Right lobe of liver (tissue), 6 donors: Measurements from ENCODE around the gene PLVAP. TPM values are rescaled to one million over a fixed set of nuclear protein-coding genes. Genes with fewer than 3 reads are reported as not detected.
A peak's percentile ranks its signal among the peaks of the same experiment; 100 is the strongest.

Source experiments
- ATAC-seq, 4 donors: fragments of 200-7000 bp; cut with Tn5 transposase; one replicate each; pipeline ENCODE4 v1.9.1; 2020; ENCODE audit warnings: mild to moderate bottlenecking in 4 of 4, moderate library complexity in 4 of 4
- DNase-seq, 3 donors: peaks; one replicate each; pipeline ENCODE4 v3.0.0-alpha.2; 2020
- H3K27ac ChIP-seq, 3 donors: fragments of 200-600 bp; one replicate each; pipeline ENCODE4 v1.8.0; 2022
- H3K27me3 ChIP-seq, 2 donors: fragments of 200-600 bp; one replicate each; pipeline ENCODE4 v1.8.0; 2022
- H3K36me3 ChIP-seq, 4 donors: fragments of 200-600 bp; sonication (generic) in 1 of 4; one replicate each; pipeline versions ENCODE4 v1.5.1 to v1.8.0; 2017 to 2022; ENCODE audit warnings: control low read depth in 1 of 4
- H3K4me1 ChIP-seq, 4 donors: fragments of 200-600 bp; sonication (generic) in 1 of 4; one replicate each; pipeline versions ENCODE4 v1.5.1 to v1.8.0; 2017 to 2022; ENCODE audit warnings: control low read depth in 1 of 4
- H3K4me3 ChIP-seq, 3 donors: fragments of 200-600 bp; one replicate each; pipeline ENCODE4 v1.8.0; 2022
- H3K9me3 ChIP-seq, 4 donors: fragments of 200-600 bp; sonication (generic) in 1 of 4; one replicate each; pipeline versions ENCODE4 v1.5.1 to v1.8.0; 2017 to 2022; ENCODE audit warnings: control low read depth in 1 of 4
- CTCF ChIP-seq, 4 donors: fragments of 200-600 bp in 3 of 4; fragments of 450-650 bp in 1 of 4; IDR thresholded peaks; one replicate each; pipeline versions ENCODE4 v1.5.1 to v1.8.0; 2016 to 2022; ENCODE audit warnings: antibody characterized with exemption in 4 of 4, mild to moderate bottlenecking in 2 of 4
- POLR2A ChIP-seq: fragments of 450-650 bp; IDR thresholded peaks from one replicate; pipeline ENCODE4 v1.6.1; 2017; ENCODE audit warnings: antibody characterized with exemption, mild to moderate bottlenecking
- WGBS: methylation state at CpG from one replicate; pipeline ENCODE4 v1.1.6; 2018; ENCODE audit warnings: low coverage, low lambda C conversion rate; ENCODE audit not compliant: insufficient coverage; ENCODE audit errors: missing lambda C conversion rate; 5-methylcytosine and 5-hydroxymethylcytosine counted together
- intact Hi-C, 2 donors: fragments of 100-400 bp; cut with DNase I; formaldehyde crosslinking; loops; one replicate each; pipeline versions ENCODE4 v1.11.2 to v1.14.1; 2022
- total RNA-seq, 6 experiments: library from RNA; depleted of rRNA in 2 of 6; stranded (reverse); fragments of >200 nt in 2 of 6; fragmentation: NEBNext Ultra II Directional in 3 of 6; extraction: Animal tissue kit (Norgen Biotek cat#: 25700) in 3 of 6; gene quantifications; one replicate each; pipeline versions ENCODE4 v1.1.0 to v1.2.4, GENCODE V29; 2016 to 2023
- donor health status: DM: no; HTN: yes; CAD: no.
- donor health status: DM: no; HTN: no; CAD: no.
- donor health status: DM: no; HTN: no; CAD: no.
- donor health status: DM: no; HTN: yes; CAD: no.
- donor health status: DM: no; HTN: yes; CAD: no.

The PLVAP gene
- total RNA-seq, 6 experiments from 2014 or later = 0.78 to 16.6 (median 4.1) TPM

DNA sequence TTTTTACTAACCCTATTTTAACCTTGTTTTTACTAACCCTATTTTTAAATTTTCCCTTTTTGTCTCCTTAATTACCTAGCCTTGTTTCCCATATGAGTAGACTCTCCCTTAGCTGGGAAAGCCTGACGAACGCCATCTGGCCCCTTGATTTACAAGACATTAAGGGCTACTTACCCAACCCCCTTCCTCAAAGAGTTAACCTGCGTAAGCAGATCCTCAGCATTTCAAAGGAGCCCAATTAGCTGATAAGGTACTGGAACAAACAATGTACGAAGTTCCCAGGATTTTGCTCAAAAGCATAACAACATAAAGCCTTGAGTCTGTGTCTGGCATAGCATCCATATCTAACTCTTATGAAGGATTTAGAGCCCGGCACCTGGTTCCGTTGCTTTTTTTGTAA, 38.0 kb upstream of the PLVAP start:
- intact Hi-C loops = no loop called here
- no peak for DNase-seq
- Histone ChIP-seq H3K9me3 (no peaks in the 10 kb centered on the region), H3K36me3 (peaks cover 0 to 4% (median 0%) of the 10 kb centered on the region in 4 donors), H3K27me3 (no peaks in the 10 kb centered on the region), H3K4me3 (no peak overlapping the region), H3K4me1 (peaks cover 0 to 6% (median 0%) of the 10 kb centered on the region in 4 donors), H3K27ac (peak overlapping the region in 1 of 3 donors; percentile 16)
- no peak for TF ChIP-seq POLR2A
- no peak for TF ChIP-seq CTCF (IDR thresholded peaks at IDR 0.05)
- WGBS = 59% methylated on average over 6 of the region's 6 CpGs
- ATAC-seq = no peak

GRCh38 chr19:17414097-17414496, 37.0 kb upstream of the PLVAP start:
- WGBS = 96% methylated on average over 3 of the region's 8 CpGs

DNA sequence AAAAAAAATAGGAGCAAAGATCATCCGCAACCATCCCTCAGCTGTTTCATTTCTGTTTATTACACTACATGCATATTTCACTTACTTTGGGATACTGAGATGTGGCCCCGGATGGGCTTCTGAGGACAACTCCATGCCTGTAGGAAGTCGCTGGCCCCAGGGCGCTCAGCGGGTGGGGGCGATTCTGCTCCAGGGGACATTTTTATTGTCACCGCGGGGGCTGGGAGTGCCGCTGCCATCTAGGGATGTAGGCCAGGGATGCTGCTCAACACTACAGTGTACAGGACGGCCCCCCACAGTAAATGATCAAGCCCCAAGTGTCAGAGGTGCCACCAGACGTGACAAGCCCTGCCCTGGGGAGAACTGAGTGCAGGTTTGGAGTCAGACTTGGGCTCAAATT, 34.7 kb upstream of the PLVAP start:
- H3K4me1 ChIP-seq = peaks cover 0 to 5% (median 0%) of the 10 kb centered on the region in 4 donors
- intact Hi-C loops = no loop called here
- peak overlapping the region in 1 of 3 donors; percentile 24 for H3K27ac ChIP-seq
- H3K4me3 ChIP-seq = no peak overlapping the region
- TF ChIP-seq POLR2A (no peak), CTCF (IDR thresholded peaks at IDR 0.05) (no peak)
- H3K27me3 ChIP-seq = no peaks in the 10 kb centered on the region
- H3K36me3 ChIP-seq = peaks cover 0 to 4% (median 0%) of the 10 kb centered on the region in 4 donors
- ATAC-seq (no peak), DNase-seq (no peak)
- H3K9me3 ChIP-seq = no peaks in the 10 kb centered on the region
- 78% methylated on average over 8 of the region's 11 CpGs for WGBS

More at GRCh38 chr19:17414097-17414496, 37.0 kb upstream of the PLVAP start:
- Histone ChIP-seq H3K36me3 (peaks cover 0 to 4% (median 0%) of the 10 kb centered on the region in 4 donors), H3K27ac (peak overlapping the region in 1 of 3 donors; percentile 38), H3K9me3 (no peaks in the 10 kb centered on the region), H3K4me1 (peaks cover 0 to 3% (median 0%) of the 10 kb centered on the region in 4 donors), H3K27me3 (no peaks in the 10 kb centered on the region), H3K4me3 (no peak overlapping the region)
- TF ChIP-seq POLR2A (no peak), CTCF (IDR thresholded peaks at IDR 0.05) (no peak)
- intact Hi-C loops = no loop called here
- DNase-seq (no peak), ATAC-seq (no peak)

DNA sequence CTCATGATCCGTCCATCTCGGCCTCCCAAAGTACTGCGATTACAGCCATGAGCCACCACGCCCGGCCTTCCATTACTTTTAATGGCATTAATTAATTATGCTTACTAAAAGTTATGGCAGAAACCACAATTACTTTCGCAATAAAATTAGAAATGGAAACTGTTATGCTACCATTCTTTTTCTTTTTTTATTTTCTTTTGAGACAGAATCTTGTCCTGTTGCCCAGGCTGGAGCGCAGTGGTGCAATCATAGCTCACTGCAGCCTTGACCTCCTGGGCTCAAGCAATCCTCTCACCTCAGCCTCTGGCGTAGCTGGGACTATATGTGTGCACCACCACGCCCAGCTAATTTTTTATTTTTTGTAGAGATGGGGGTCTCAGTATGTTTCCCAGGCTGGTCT, 32.8 kb upstream of the PLVAP start:
- no peaks in the 10 kb centered on the region for H3K27me3 ChIP-seq
- WGBS = 66% methylated on average over 9 of the region's 9 CpGs
- H3K9me3 ChIP-seq = no peaks in the 10 kb centered on the region
- no peak for DNase-seq
- no peak overlapping the region for H3K27ac ChIP-seq
- H3K4me3 ChIP-seq = no peak overlapping the region
- TF ChIP-seq CTCF (IDR thresholded peaks at IDR 0.05) (no peak), POLR2A (no peak)
- intact Hi-C loops = no loop called here
- no peak for ATAC-seq
- peaks cover 0 to 4% (median 0%) of the 10 kb centered on the region in 4 donors for H3K36me3 ChIP-seq
- H3K4me1 ChIP-seq = peaks cover 0 to 9% (median 0%) of the 10 kb centered on the region in 4 donors

- peak overlapping the region; percentile 71 to 95 (median 92) for H3K27ac ChIP-seq
- TF ChIP-seq POLR2A (no peak), CTCF (IDR thresholded peaks at IDR 0.05) (no peak)
- WGBS = 0% methylated on average over 2 of the region's 2 CpGs
- H3K4me1 ChIP-seq = peaks cover 0 to 9% (median 0%) of the 10 kb centered on the region in 4 donors
- peaks cover 0 to 2% (median 0%) of the 10 kb centered on the region in 4 donors for H3K36me3 ChIP-seq
- ATAC-seq (peak; percentile 18 to 61 (median 48)), DNase-seq (peak in 1 of 3 donors; percentile 62)
- no peaks in the 10 kb centered on the region for H3K9me3 ChIP-seq
- H3K27me3 ChIP-seq = no peaks in the 10 kb centered on the region
- H3K4me3 ChIP-seq = peak overlapping the region; percentile 4 to 62 (median 51)
- intact Hi-C loops = no loop called here
Measured at GRCh38 chr19:17406887-17407196, 29.7 kb upstream of the PLVAP start.
